SK-N-SH (cell line): ENCODE data around the gene ARL4D. TPM values are rescaled to one million over a fixed set of nuclear protein-coding genes. Genes with fewer than 3 reads are reported as not detected.

Experiments
- CTCF ChIA-PET: fragments of 300-600, 350-600 bp; formaldehyde crosslinking; extraction: SDS; loops from one replicate; lab custom pipeline; 2021; lab: Yijun Ruan, JAX
- POLR2A ChIA-PET: fragments of 350-600 bp; sonication (Branson Sonifier 250); formaldehyde crosslinking; extraction: SDS; loops from one replicate; lab custom pipeline; 2020; ENCODE audit warnings: antibody characterized with exemption, inconsistent platforms; lab: Yijun Ruan, JAX
- DNase-seq: peaks from one replicate; pipeline ENCODE4 v3.0.0; 2012
- H2AFZ ChIP-seq: fragments of 200-600 bp; sonication (generic); 2 replicates; pipeline ENCODE4 v1.8.1; 2016; ENCODE audit warnings: antibody characterized with exemption, mild to moderate bottlenecking, low read depth
- H3F3A ChIP-seq: fragments of 200-600 bp; sonication (generic); replicated peaks from 2 replicates; pipeline ENCODE3; 2016; ENCODE audit warnings: antibody characterized with exemption, mild to moderate bottlenecking; ENCODE audit not compliant: insufficient read depth
- H3K27ac ChIP-seq, 2 experiments: fragments of 200-500 bp in 1 of 2; fragments of 200-600 bp in 1 of 2; sonication (Bioruptor generic) in 1 of 2; sonication (generic), shearing (Covaris generic) in 1 of 2; 2 replicates each; pipeline versions ENCODE4 v1.5.1 to v1.6.1; 2014 to 2016; ENCODE audit warnings: low read depth in 2 of 2, inconsistent platforms in 1 of 2, low read length in 1 of 2, mild to moderate bottlenecking in 1 of 2, mixed read lengths in 1 of 2
- H3K27me3 ChIP-seq: fragments of 200-600 bp; sonication (generic), shearing (Covaris generic); 2 replicates; pipeline ENCODE4 v1.6.1; 2016; ENCODE audit warnings: mixed run types; ENCODE audit not compliant: insufficient read depth
- H3K36me3 ChIP-seq, 2 experiments: fragments of 200-500 bp in 1 of 2; fragments of 200-600 bp in 1 of 2; sonication (Bioruptor generic) in 1 of 2; sonication (generic) in 1 of 2; replicated peaks in 1 of 2; 2 replicates each; pipeline versions ENCODE3 to v1.5.1; 2014 to 2016; ENCODE audit warnings: low read length in 1 of 2, mild to moderate bottlenecking in 1 of 2; ENCODE audit not compliant: insufficient read depth in 2 of 2, control insufficient read depth in 1 of 2
- H3K4me1 ChIP-seq, 2 experiments: fragments of 200-500 bp in 1 of 2; fragments of 200-600 bp in 1 of 2; sonication (Bioruptor generic) in 1 of 2; sonication (generic), shearing (Covaris generic) in 1 of 2; 2 replicates each; pipeline versions ENCODE4 v1.5.1 to v1.6.1; 2014 to 2016; ENCODE audit warnings: low read depth in 1 of 2, low read length in 1 of 2, mixed run types in 1 of 2; ENCODE audit not compliant: insufficient read depth in 2 of 2, control insufficient read depth in 1 of 2
- H3K4me2 ChIP-seq: fragments of 200-600 bp; sonication (generic), shearing (Covaris generic); 2 replicates; pipeline ENCODE4 v1.6.1; 2017; ENCODE audit warnings: mixed run types
- H3K4me3 ChIP-seq, 2 experiments: fragments of 200-500 bp in 1 of 2; fragments of 200-600 bp in 1 of 2; sonication (Bioruptor generic) in 1 of 2; sonication (generic), shearing (Covaris generic) in 1 of 2; 2 replicates each; pipeline versions ENCODE4 v1.5.1 to v1.8.1; 2014 to 2016; ENCODE audit warnings: low read depth in 2 of 2, inconsistent platforms in 1 of 2, low read length in 1 of 2, mild to moderate bottlenecking in 1 of 2, mixed read lengths in 1 of 2, moderate library complexity in 1 of 2
- H3K79me2 ChIP-seq: fragments of 200-600 bp; sonication (generic); 2 replicates; pipeline ENCODE4 v1.8.1; 2017; ENCODE audit warnings: mild to moderate bottlenecking; ENCODE audit not compliant: insufficient read depth
- H3K9ac ChIP-seq: fragments of 200-600 bp; sonication (generic); 2 replicates; pipeline ENCODE4 v1.6.1; 2017; ENCODE audit warnings: mixed run types
- H3K9me2 ChIP-seq: fragments of 200-600 bp; sonication (generic); 2 replicates; pipeline ENCODE4 v1.6.1; 2017; ENCODE audit warnings: mixed run types
- H3K9me3 ChIP-seq: fragments of 200-600 bp; sonication (generic); 2 replicates; pipeline ENCODE4 v1.6.1; 2017; ENCODE audit warnings: mixed run types, mild to moderate bottlenecking, moderate library complexity
- H4K20me1 ChIP-seq: fragments of 200-600 bp; sonication (generic); 2 replicates; pipeline ENCODE4 v1.6.1; 2017; ENCODE audit warnings: mild to moderate bottlenecking, mixed run types; ENCODE audit not compliant: insufficient read depth
- ELF1 ChIP-seq: IDR thresholded peaks from 2 replicates; pipeline ENCODE4 v1.4.0; 2012
- EZH2phosphoT487 ChIP-seq: fragments of 200-600 bp; sonication (generic); IDR thresholded peaks from 2 replicates; pipeline ENCODE4 v1.6.1; 2017; ENCODE audit warnings: low read depth, mixed run types, mild to moderate bottlenecking, antibody characterized with exemption, moderate library complexity, borderline replicate concordance
- FOSL2 ChIP-seq: IDR thresholded peaks from 2 replicates; pipeline ENCODE4 v1.4.0; 2012; ENCODE audit warnings: low read depth, mild to moderate bottlenecking, moderate library complexity, borderline replicate concordance
- GATA2 ChIP-seq: sonication (generic); formaldehyde crosslinking; IDR thresholded peaks from 2 replicates; pipeline ENCODE4 v1.5.0; 2020; ENCODE audit warnings: mild to moderate bottlenecking, missing genetic modification reagents
- NFIC ChIP-seq: IDR thresholded peaks from 2 replicates; pipeline ENCODE4 v1.4.0; 2012; ENCODE audit warnings: borderline replicate concordance
- POLR2AphosphoS5 ChIP-seq: IDR thresholded peaks from 2 replicates; pipeline ENCODE4 v1.6.1; 2012; ENCODE audit warnings: low read depth, low read length
- RCOR1 ChIP-seq: fragments of 150-350 bp; IDR thresholded peaks from 2 replicates; pipeline ENCODE4 v1.6.1; 2017; ENCODE audit warnings: antibody characterized with exemption, low read length
- RXRA ChIP-seq: IDR thresholded peaks from 2 replicates; pipeline ENCODE4 v1.4.0; 2012; ENCODE audit warnings: low read depth, mild to moderate bottlenecking, borderline replicate concordance
- TAF1 ChIP-seq: IDR thresholded peaks from 2 replicates; pipeline ENCODE4 v1.6.1; 2012; ENCODE audit warnings: low read depth, mild to moderate bottlenecking, low read length, moderate library complexity, borderline replicate concordance
- TCF12 ChIP-seq: IDR thresholded peaks from 2 replicates; pipeline ENCODE4 v1.4.0; 2012
- TEAD4 ChIP-seq: IDR thresholded peaks from 2 replicates; pipeline ENCODE4 v1.4.0; 2012; ENCODE audit warnings: mild to moderate bottlenecking, borderline replicate concordance; ENCODE audit not compliant: insufficient read depth
- YY1 ChIP-seq: IDR thresholded peaks from 2 replicates; pipeline ENCODE4 v1.4.0; 2012; ENCODE audit warnings: low read depth, mild to moderate bottlenecking
- WGBS: methylation state at CpG from one replicate; pipeline ENCODE4 v1.1.6; 2017; ENCODE audit warnings: low lambda C conversion rate; 5-methylcytosine and 5-hydroxymethylcytosine counted together
- polyA plus RNA-seq, 3 experiments: library from polyadenylated mRNA; depleted of rRNA; stranded (reverse); fragments of >200 nt; gene quantifications; 2 replicates each; pipeline ENCODE4 v1.2.3, GENCODE V29; 2012
- TF ChIP-seq, protein P1 (sequence below): IDR thresholded peaks from 2 replicates; pipeline ENCODE4 v1.4.0; 2012; ENCODE audit warnings: low read depth, borderline replicate concordance
- TF ChIP-seq, protein P2 (sequence below): fragments of 150-350 bp; IDR thresholded peaks from 2 replicates; pipeline ENCODE4 v1.6.1; 2017; ENCODE audit warnings: antibody characterized with exemption, low read length, low read depth, borderline replicate concordance
- TF ChIP-seq, protein P3 (sequence below): IDR thresholded peaks from 2 replicates; pipeline ENCODE4; 2012
- TF ChIP-seq, protein P4 (sequence below): IDR thresholded peaks from 2 replicates; pipeline ENCODE4 v1.6.1; 2012; ENCODE audit warnings: mild to moderate bottlenecking, low read depth, low read length, moderate library complexity

Gene ARL4D
- polyA plus RNA-seq, 1 of the 3 experiments (the other 2 are of a cell fraction), result 29.5 TPM

DNA sequence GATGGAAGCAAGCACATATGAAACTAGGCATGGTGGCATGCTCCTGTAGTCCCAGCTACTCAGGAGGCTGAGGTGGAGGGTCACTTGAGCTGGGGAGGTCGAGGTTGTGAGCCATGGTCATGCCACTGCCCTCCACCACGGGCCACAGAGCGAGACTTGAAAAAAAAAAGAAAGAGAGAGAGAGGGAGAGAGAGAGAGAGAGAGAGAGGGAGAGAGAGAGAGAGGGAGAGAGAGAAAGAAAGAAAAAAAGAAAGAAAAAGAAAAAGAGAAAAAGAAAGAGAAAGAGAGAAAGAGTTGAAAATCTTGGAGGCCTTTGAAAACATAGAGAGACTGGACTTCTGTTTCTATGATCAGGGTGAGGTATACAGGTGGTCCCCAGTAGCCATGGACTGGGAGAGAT, 15.4 kb upstream of the ARL4D start:
- Histone ChIP-seq H3K9me2 (no peaks in the 10 kb centered on the region), H3K36me3 (no peaks in the 10 kb centered on the region), H2AFZ (no peak overlapping the region), H3K9me3 (0 out of 2 replicates have a peak, but pooled peaks cover 6% of the 10 kb centered on the region), H3K4me2 (no peak overlapping the region), H3K27me3 (no peaks in the 10 kb centered on the region), H3K9ac (no peak overlapping the region), H4K20me1 (no peaks in the 10 kb centered on the region), H3F3A (no peaks in the 10 kb centered on the region), H3K79me2 (no peaks in the 10 kb centered on the region), H3K27ac (no peak overlapping the region), H3K4me1 (no peaks in the 10 kb centered on the region; a peak in 1 of 4 replicates), H3K4me3 (no peak overlapping the region)
- ChIA-PET CTCF (interaction anchor here (3.0 to 6.6 kb wide), 2 partner anchors 10 to 100 kb away, joined by 13 to 70 read pairs; partner anchors contain the start of gene DHX8), POLR2A (interaction anchor here (5.9 kb wide), 1 partner anchor 15 kb away, joined by 136 read pairs; no protein-coding TSS in a partner anchor)
- 74% methylated on average over 3 of the region's 3 CpGs for WGBS
- no peak for DNase-seq
- TF ChIP-seq GATA2 (CRISPR knock-in tag), result no peak
- no peak for TF ChIP-seq RCOR1
- no peak for TF ChIP-seq YY1
- no peak for TF ChIP-seq NFIC
- no peak for TF ChIP-seq RXRA
- TF ChIP-seq TCF12, result no peak
- TF ChIP-seq POLR2AphosphoS5, result no peak
- TF ChIP-seq, protein P1, sequence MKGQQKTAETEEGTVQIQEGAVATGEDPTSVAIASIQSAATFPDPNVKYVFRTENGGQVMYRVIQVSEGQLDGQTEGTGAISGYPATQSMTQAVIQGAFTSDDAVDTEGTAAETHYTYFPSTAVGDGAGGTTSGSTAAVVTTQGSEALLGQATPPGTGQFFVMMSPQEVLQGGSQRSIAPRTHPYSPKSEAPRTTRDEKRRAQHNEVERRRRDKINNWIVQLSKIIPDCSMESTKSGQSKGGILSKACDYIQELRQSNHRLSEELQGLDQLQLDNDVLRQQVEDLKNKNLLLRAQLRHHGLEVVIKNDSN, result no peak
- TF ChIP-seq FOSL2, result no peak
- no peak for TF ChIP-seq TEAD4
- TF ChIP-seq TAF1, result no peak
- TF ChIP-seq, protein P2, sequence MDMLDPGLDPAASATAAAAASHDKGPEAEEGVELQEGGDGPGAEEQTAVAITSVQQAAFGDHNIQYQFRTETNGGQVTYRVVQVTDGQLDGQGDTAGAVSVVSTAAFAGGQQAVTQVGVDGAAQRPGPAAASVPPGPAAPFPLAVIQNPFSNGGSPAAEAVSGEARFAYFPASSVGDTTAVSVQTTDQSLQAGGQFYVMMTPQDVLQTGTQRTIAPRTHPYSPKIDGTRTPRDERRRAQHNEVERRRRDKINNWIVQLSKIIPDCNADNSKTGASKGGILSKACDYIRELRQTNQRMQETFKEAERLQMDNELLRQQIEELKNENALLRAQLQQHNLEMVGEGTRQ, result no peak
- TF ChIP-seq, protein P3, sequence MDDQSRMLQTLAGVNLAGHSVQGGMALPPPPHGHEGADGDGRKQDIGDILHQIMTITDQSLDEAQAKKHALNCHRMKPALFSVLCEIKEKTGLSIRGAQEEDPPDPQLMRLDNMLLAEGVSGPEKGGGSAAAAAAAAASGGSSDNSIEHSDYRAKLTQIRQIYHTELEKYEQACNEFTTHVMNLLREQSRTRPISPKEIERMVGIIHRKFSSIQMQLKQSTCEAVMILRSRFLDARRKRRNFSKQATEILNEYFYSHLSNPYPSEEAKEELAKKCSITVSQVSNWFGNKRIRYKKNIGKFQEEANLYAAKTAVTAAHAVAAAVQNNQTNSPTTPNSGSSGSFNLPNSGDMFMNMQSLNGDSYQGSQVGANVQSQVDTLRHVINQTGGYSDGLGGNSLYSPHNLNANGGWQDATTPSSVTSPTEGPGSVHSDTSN, result no peak
- TF ChIP-seq ELF1, result no peak
- TF ChIP-seq, protein P4, sequence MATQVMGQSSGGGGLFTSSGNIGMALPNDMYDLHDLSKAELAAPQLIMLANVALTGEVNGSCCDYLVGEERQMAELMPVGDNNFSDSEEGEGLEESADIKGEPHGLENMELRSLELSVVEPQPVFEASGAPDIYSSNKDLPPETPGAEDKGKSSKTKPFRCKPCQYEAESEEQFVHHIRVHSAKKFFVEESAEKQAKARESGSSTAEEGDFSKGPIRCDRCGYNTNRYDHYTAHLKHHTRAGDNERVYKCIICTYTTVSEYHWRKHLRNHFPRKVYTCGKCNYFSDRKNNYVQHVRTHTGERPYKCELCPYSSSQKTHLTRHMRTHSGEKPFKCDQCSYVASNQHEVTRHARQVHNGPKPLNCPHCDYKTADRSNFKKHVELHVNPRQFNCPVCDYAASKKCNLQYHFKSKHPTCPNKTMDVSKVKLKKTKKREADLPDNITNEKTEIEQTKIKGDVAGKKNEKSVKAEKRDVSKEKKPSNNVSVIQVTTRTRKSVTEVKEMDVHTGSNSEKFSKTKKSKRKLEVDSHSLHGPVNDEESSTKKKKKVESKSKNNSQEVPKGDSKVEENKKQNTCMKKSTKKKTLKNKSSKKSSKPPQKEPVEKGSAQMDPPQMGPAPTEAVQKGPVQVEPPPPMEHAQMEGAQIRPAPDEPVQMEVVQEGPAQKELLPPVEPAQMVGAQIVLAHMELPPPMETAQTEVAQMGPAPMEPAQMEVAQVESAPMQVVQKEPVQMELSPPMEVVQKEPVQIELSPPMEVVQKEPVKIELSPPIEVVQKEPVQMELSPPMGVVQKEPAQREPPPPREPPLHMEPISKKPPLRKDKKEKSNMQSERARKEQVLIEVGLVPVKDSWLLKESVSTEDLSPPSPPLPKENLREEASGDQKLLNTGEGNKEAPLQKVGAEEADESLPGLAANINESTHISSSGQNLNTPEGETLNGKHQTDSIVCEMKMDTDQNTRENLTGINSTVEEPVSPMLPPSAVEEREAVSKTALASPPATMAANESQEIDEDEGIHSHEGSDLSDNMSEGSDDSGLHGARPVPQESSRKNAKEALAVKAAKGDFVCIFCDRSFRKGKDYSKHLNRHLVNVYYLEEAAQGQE, result no peak
- no peak for TF ChIP-seq EZH2phosphoT487
